NCI-H524 (cell line): ENCODE results near the gene UBN1.
"Not testable (repeated sequence)": the region's sequence is repeated elsewhere in the genome, so short reads cannot be mapped to it uniquely, and the experiment has no call there.

Experiments
- DNase-seq, 2 experiments: peaks; one replicate each; lab custom pipeline; 2025; lab: John Stamatoyannopoulos, UW

The UBN1 gene

GRCh38 chr16:4884209-4884608 lies 36.9 kb downstream of the UBN1 start:
- no peak for DNase-seq

- no peak for DNase-seq
These were observed 37.9 kb downstream of the UBN1 start for GRCh38 chr16:4884972-4885874.

- DNase-seq: no peak
These were observed 38.9 kb downstream of the UBN1 start for GRCh38 chr16:4886151-4886550.

- no peak for DNase-seq
These were observed 41.3 kb downstream of the UBN1 start for GRCh38 chr16:4888428-4889135.

GRCh38 chr16:4890026-4890425 lies 42.7 kb downstream of the UBN1 start:
- no peak for DNase-seq

- DNase-seq: no peak
These were observed 43.4 kb downstream of the UBN1 start for GRCh38 chr16:4890686-4891085.

GRCh38 chr16:4891097-4891885 lies 44.0 kb downstream of the UBN1 start:
- DNase-seq: no peak

GRCh38 chr16:4891886-4892216 lies 44.6 kb downstream of the UBN1 start:
- no peak for DNase-seq

- no peak for DNase-seq
These were observed 45.3 kb downstream of the UBN1 start for GRCh38 chr16:4892361-4893102.

- no peak for DNase-seq
These were observed 46.0 kb downstream of the UBN1 start for GRCh38 chr16:4893103-4893862.

- peak in 1 of 2 experiments; percentile 23 for DNase-seq
These were observed 47.2 kb downstream of the UBN1 start for GRCh38 chr16:4894276-4895150.

- DNase-seq: no peak
These were observed 48.1 kb downstream of the UBN1 start for GRCh38 chr16:4895366-4895765.

GRCh38 chr16:4896761-4897160 lies 49.5 kb downstream of the UBN1 start:
- not testable (repeated sequence) for DNase-seq

- DNase-seq: no peak
These were observed 50.0 kb downstream of the UBN1 start for GRCh38 chr16:4897328-4897727.

GRCh38 chr16:4898811-4899473 lies 51.7 kb downstream of the UBN1 start:
- no peak for DNase-seq

- DNase-seq: no peak
These were observed 52.2 kb downstream of the UBN1 start for GRCh38 chr16:4899474-4899846.

- no peak for DNase-seq
These were observed 52.8 kb downstream of the UBN1 start for GRCh38 chr16:4900036-4900435.

- no peak for DNase-seq
These were observed 53.5 kb downstream of the UBN1 start for GRCh38 chr16:4900750-4901149.

- no peak for DNase-seq
These were observed 54.8 kb downstream of the UBN1 start for GRCh38 chr16:4902038-4902437.
